K562 (cell line): ENCODE results near the gene DSG3. TPM values are rescaled to one million over a fixed set of nuclear protein-coding genes. Genes with fewer than 3 reads are reported as not detected.

Source experiments
- E2F3 ChIP-seq: fragments of 250-450 bp; sonication (Bioruptor Pico); IDR thresholded peaks from 2 replicates; pipeline ENCODE4 v1.4.0; 2020; ENCODE audit warnings: mild to moderate bottlenecking
- GATAD2B ChIP-seq: fragments of 450-650 bp; IDR thresholded peaks from 2 replicates; pipeline ENCODE4 v1.6.1; 2017; ENCODE audit warnings: mild to moderate bottlenecking, borderline replicate concordance
- GMEB1 ChIP-seq: fragments of 250-450 bp; sonication (Bioruptor Pico); IDR thresholded peaks from 2 replicates; pipeline ENCODE4 v1.4.0; 2020; ENCODE audit warnings: mild to moderate bottlenecking
- HMGN3 ChIP-seq: IDR thresholded peaks from 2 replicates; pipeline ENCODE4 v1.6.1; 2011; ENCODE audit warnings: borderline replicate concordance, low read depth, mild to moderate bottlenecking, mixed read lengths, low read length; ENCODE audit not compliant: insufficient read length; ENCODE audit errors: extremely low read depth
- MGA ChIP-seq: fragments of 450-650 bp; IDR thresholded peaks from 2 replicates; pipeline ENCODE4 v1.6.1; 2016; ENCODE audit warnings: mild to moderate bottlenecking, moderate library complexity
- PCBP1 ChIP-seq: fragments of 200-400 bp; formaldehyde crosslinking; IDR thresholded peaks from 2 replicates; pipeline ENCODE4 v1.6.1; 2018; ENCODE audit warnings: mild to moderate bottlenecking, low read depth, low read length; ENCODE audit not compliant: poor library complexity, severe bottlenecking
- PHF8 ChIP-seq: fragments of 200-600 bp; sonication (generic); IDR thresholded peaks from 2 replicates; pipeline ENCODE4 v1.6.1; 2012; ENCODE audit warnings: mixed run types, mild to moderate bottlenecking, inconsistent platforms, low read length, moderate library complexity, borderline replicate concordance
- TOE1 ChIP-seq, 2 experiments: fragments of 450-650 bp in 1 of 2; sonication (generic) in 1 of 2; formaldehyde crosslinking in 1 of 2; IDR thresholded peaks; 2 replicates each; pipeline versions ENCODE4 v1.7.1 to v1.8.0; 2016 to 2022; ENCODE audit warnings: borderline replicate concordance in 2 of 2, mild to moderate bottlenecking in 2 of 2, antibody characterized with exemption in 1 of 2, inconsistent platforms in 1 of 2, low read depth in 1 of 2, missing genetic modification reagents in 1 of 2, moderate library complexity in 1 of 2
- polyA plus RNA-seq, 8 experiments: library from polyadenylated mRNA; depleted of rRNA in 4 of 8; stranded (reverse) in 5 of 8; unstranded in 3 of 8; fragments of >200 nt; fragmentation: Nextera tagmentation in 2 of 8; fragmentation: Illumina TruSeq in 1 of 8; extraction: Ambion mirVana in 2 of 8; extraction: Trizol in 1 of 8; gene quantifications; 2 replicates each; pipeline versions ENCODE4 v1.2.1 to v1.2.3, GENCODE V29; 2011 to 2014; ENCODE audit warnings: inconsistent platforms in 1 of 8, missing spikeins in 1 of 8
- total RNA-seq, 7 experiments: library from RNA; depleted of rRNA in 6 of 7; stranded (reverse); fragments of >200 nt in 6 of 7; fragmentation: Illumina TruSeq in 2 of 7; extraction: Trizol in 2 of 7; gene quantifications; 2 replicates each; pipeline versions ENCODE4 v1.2.1 to v1.2.3, GENCODE V29; 2011 to 2021; ENCODE audit warnings: low replicate concordance in 1 of 7

DSG3 gene
- total and polyA plus RNA-seq, 9 of the 15 experiments (the other 6 are each of a cell fraction or from before 2014, with no cell fraction given) = 0.04 to 0.18 (median 0.07) TPM; not detected in 1

GRCh38 chr18:31497836-31498573, 50.5 kb downstream of the DSG3 start, which contains the start of gene DSG2 (continued):
- peak; percentile 60 for TF ChIP-seq MGA
- peak; percentile 41; the same call in 1 of the 2 replicates for TF ChIP-seq E2F3 (CRISPR knock-in tag)
- TF ChIP-seq PCBP1 = peak; percentile 65
- TF ChIP-seq TOE1 (IDR thresholded peaks at IDR 0.05; ENCODE audit: borderline replicate concordance) = no peak
- no peak for TF ChIP-seq TOE1 (CRISPR knock-in tag; IDR thresholded peaks at IDR 0.05; ENCODE audit: borderline replicate concordance, low read depth)
- peak; percentile 94 for TF ChIP-seq PHF8
- peak; percentile 30 for TF ChIP-seq HMGN3
- TF ChIP-seq GATAD2B = peak; percentile 48; the same call in 1 of the 2 replicates
- peak; percentile 49; the same call in 1 of the 2 replicates for TF ChIP-seq GMEB1 (CRISPR knock-in tag)
